GM12878 (cell line): ENCODE measurements around the gene UTP20. TPM values are rescaled to one million over a fixed set of nuclear protein-coding genes. Genes with fewer than 3 reads are reported as not detected.

ENCODE experiments used
- ATAC-seq: fragments of 200-7000 bp; cut with Tn5 transposase; 3 replicates; pipeline ENCODE4 v1.9.1; 2020; ENCODE audit warnings: mild to moderate bottlenecking, moderate library complexity
- BruUV-seq: library from RNA; stranded (reverse); fragments of 400-500 nt; replicated peaks from 2 replicates; lab custom pipeline; 2021; lab: Mats Ljungman, UMichigan
- CTCF ChIA-PET: fragments of 300-600 bp; sonication (Branson Sonifier 250); formaldehyde crosslinking; extraction: SDS; loops from one replicate; lab custom pipeline; 2021; ENCODE audit warnings: inconsistent platforms; lab: Yijun Ruan, JAX
- POLR2A ChIA-PET: fragments of 350-600 bp; formaldehyde crosslinking; extraction: SDS; loops from one replicate; lab custom pipeline; 2021; ENCODE audit warnings: inconsistent platforms; lab: Charles Lee
- RAD21 ChIA-PET: fragments of 300-600 bp; sonication (Branson Sonifier 250); formaldehyde crosslinking; loops from one replicate; lab custom pipeline; 2023; ENCODE audit warnings: antibody characterized with exemption; ENCODE audit not compliant: unreplicated experiment; lab: Charles Lee
- SMC1A ChIA-PET: fragments of 300-600 bp; sonication (Branson Sonifier 250); formaldehyde crosslinking; loops from one replicate; lab custom pipeline; 2023; ENCODE audit not compliant: unreplicated experiment, uncharacterized antibody; lab: Charles Lee
- DNase-seq: peaks from one replicate; pipeline ENCODE4 v3.0.0-alpha.2; 2011; ENCODE audit warnings: low read depth, low spot score
- FAIRE-seq: peaks from 3 replicates; lab custom pipeline; 2011; peaks lifted over from hg19 to GRCh38; lab: Jason Lieb, UNC
- H2AFZ ChIP-seq: 2 replicates; pipeline ENCODE4 v1.6.0; 2011; ENCODE audit warnings: low read depth, low read length, control low read depth; ENCODE audit not compliant: control insufficient read depth
- H3K27ac ChIP-seq: 2 replicates; pipeline ENCODE4 v1.5.1; 2011; ENCODE audit warnings: control low read depth; ENCODE audit not compliant: control insufficient read depth, insufficient read depth
- H3K27me3 ChIP-seq, 2 experiments: replicated peaks in 1 of 2; 2 replicates each; pipeline versions ENCODE4 v1.6.0 to v1.6.1; 2011; ENCODE audit warnings: low read length in 1 of 2; ENCODE audit not compliant: control insufficient read depth in 2 of 2, insufficient read depth in 2 of 2
- H3K36me3 ChIP-seq, 2 experiments: 2 replicates each; pipeline ENCODE4 v1.5.1; 2011; ENCODE audit warnings: low read length in 1 of 2; ENCODE audit not compliant: control insufficient read depth in 2 of 2, insufficient read depth in 2 of 2
- H3K4me1 ChIP-seq: 2 replicates; pipeline ENCODE4 v1.6.1; 2011; ENCODE audit warnings: mild to moderate bottlenecking, low read length, moderate library complexity, mixed read lengths; ENCODE audit not compliant: control insufficient read depth, insufficient read depth
- H3K4me2 ChIP-seq: 2 replicates; pipeline ENCODE4 v1.6.0; 2011; ENCODE audit warnings: control low read depth; ENCODE audit not compliant: control insufficient read depth, insufficient read depth
- H3K4me3 ChIP-seq: fragments of 200-600 bp; sonication (generic); 2 replicates; pipeline ENCODE4 v1.5.1; 2016
- H3K79me2 ChIP-seq: 2 replicates; pipeline ENCODE4 v1.6.0; 2011; ENCODE audit warnings: low read length; ENCODE audit not compliant: control insufficient read depth, insufficient read depth
- H3K9ac ChIP-seq: 2 replicates; pipeline ENCODE4 v1.8.0; 2011; ENCODE audit warnings: low read length, control low read depth, mixed read lengths; ENCODE audit not compliant: control insufficient read depth, insufficient read depth
- H3K9me3 ChIP-seq: replicated peaks from 3 replicates; pipeline ENCODE4 v1.5.1; 2011; ENCODE audit warnings: mild to moderate bottlenecking, low read length; ENCODE audit not compliant: control insufficient read depth, insufficient read depth
- H4K20me1 ChIP-seq: 2 replicates; pipeline ENCODE4 v1.6.0; 2011; ENCODE audit not compliant: control insufficient read depth, insufficient read depth
- BACH1 ChIP-seq: fragments of 450-650 bp; IDR thresholded peaks from 2 replicates; pipeline ENCODE4 v1.6.1; 2017; ENCODE audit warnings: mild to moderate bottlenecking, borderline replicate concordance
- BCL3 ChIP-seq: IDR thresholded peaks from 2 replicates; pipeline ENCODE4 v1.6.1; 2011; ENCODE audit warnings: borderline replicate concordance, low read depth, mild to moderate bottlenecking, moderate library complexity, low read length; ENCODE audit not compliant: insufficient read depth, poor library complexity, severe bottlenecking
- CHD4 ChIP-seq: fragments of 200-600 bp; sonication (generic); IDR thresholded peaks from 2 replicates; pipeline ENCODE4 v1.6.1; 2016; ENCODE audit warnings: mild to moderate bottlenecking
- IKZF1 ChIP-seq: fragments of 450-650 bp; conservative IDR thresholded peaks from 2 replicates; pipeline ENCODE4 v1.6.1; 2017; ENCODE audit warnings: antibody characterized with exemption, mild to moderate bottlenecking
- JUNB ChIP-seq: IDR thresholded peaks from 2 replicates; pipeline ENCODE4 v1.6.1; 2016; ENCODE audit warnings: antibody characterized with exemption, mild to moderate bottlenecking
- NR2F1 ChIP-seq: fragments of 450-650 bp; conservative IDR thresholded peaks from 2 replicates; pipeline ENCODE4 v1.6.1; 2017; ENCODE audit warnings: mild to moderate bottlenecking
- POLR2A ChIP-seq: IDR thresholded peaks from 2 replicates; pipeline ENCODE4 v1.6.1; 2011; ENCODE audit warnings: low read depth, mild to moderate bottlenecking, low read length
- POLR2AphosphoS5 ChIP-seq: IDR thresholded peaks from 2 replicates; pipeline ENCODE4 v1.6.1; 2011; ENCODE audit warnings: mild to moderate bottlenecking, low read length, inconsistent platforms
- SP1 ChIP-seq: IDR thresholded peaks from one replicate; pipeline ENCODE4 v1.6.1; 2011; ENCODE audit warnings: low read depth, low read length
- SREBF1 ChIP-seq: IDR thresholded peaks from 2 replicates; pipeline ENCODE4 v1.6.1; 2012; ENCODE audit warnings: mild to moderate bottlenecking, low read length
- TBL1XR1 ChIP-seq: IDR thresholded peaks from 2 replicates; pipeline ENCODE4 v1.6.1; 2012; ENCODE audit warnings: low read depth, low read length, improper control_type of control experiment
- WRNIP1 ChIP-seq: IDR thresholded peaks from 2 replicates; pipeline ENCODE4 v1.6.1; 2011; ENCODE audit warnings: low read depth, low read length, improper control_type of control experiment, borderline replicate concordance
- ZNF592 ChIP-seq: fragments of 450-650 bp; IDR thresholded peaks from 2 replicates; pipeline ENCODE4 v1.6.1; 2017; ENCODE audit warnings: mild to moderate bottlenecking, moderate library complexity
- ZNF687 ChIP-seq: fragments of 450-650 bp; IDR thresholded peaks from 2 replicates; pipeline ENCODE4 v1.6.1; 2017; ENCODE audit warnings: mild to moderate bottlenecking, moderate library complexity
- WGBS: methylation state at CpG from one replicate; pipeline ENCODE4 v1.1.6; 2016; ENCODE audit warnings: low lambda C conversion rate; ENCODE audit not compliant: insufficient replicate concordance, insufficient coverage; ENCODE audit errors: missing lambda C conversion rate; 5-methylcytosine and 5-hydroxymethylcytosine counted together
- in situ Hi-C: fragments of 300-500 bp; cut with MboI; formaldehyde crosslinking; loops from 9 replicates; pipeline ENCODE4 v1.14.3; 2018; ENCODE audit warnings: mixed read lengths
- intact Hi-C: fragments of 100-400 bp; cut with micrococcal nuclease; formaldehyde crosslinking; loops from one replicate; pipeline ENCODE4 v1.14.2; 2022; ENCODE audit not compliant: unreplicated experiment
- polyA plus RNA-seq, 11 experiments: library from polyadenylated mRNA; depleted of rRNA in 4 of 11; unstranded in 6 of 11; stranded (reverse) in 5 of 11; fragments of >200 nt; fragmentation: Nextera tagmentation in 4 of 11; fragmentation: Illumina TruSeq in 1 of 11; extraction: Ambion mirVana in 4 of 11; extraction: Trizol in 1 of 11; gene quantifications; 1 replicate in 1 of 11; 2 replicates in 10 of 11; pipeline versions ENCODE4 v1.2.1 to v1.2.3, GENCODE V29; 2011 to 2016; ENCODE audit warnings: inconsistent platforms in 2 of 11, missing spikeins in 2 of 11, low read depth in 1 of 11
- total RNA-seq, 4 experiments: library from RNA; depleted of rRNA in 3 of 4; stranded (reverse); fragments of >200 nt in 3 of 4; fragmentation: Illumina TruSeq in 1 of 4; extraction: Trizol in 1 of 4; gene quantifications; 2 replicates each; pipeline versions ENCODE4 v1.2.1 to v1.2.3, GENCODE V29; 2013 to 2021

UTP20 gene
- total and polyA plus RNA-seq, 10 of the 15 experiments (the other 5 are each of a cell fraction or from before 2014, with no cell fraction given) = 3.6 to 25.6 (median 16.7) TPM

- Histone ChIP-seq H3K27me3 (no peaks in the 10 kb centered on the region), H3K79me2 (no peaks in the 10 kb centered on the region), H3K4me1 (no peaks in the 10 kb centered on the region), H3K9ac (no peak overlapping the region), H3K4me2 (no peak overlapping the region), H3K9me3 (peaks cover 1% of the 10 kb centered on the region; the same call in 1 of the 3 replicates), H3K27ac (no peak overlapping the region), H4K20me1 (no peaks in the 10 kb centered on the region), H3K36me3 (peaks cover 0 to 24% of the 10 kb centered on the region in 2 experiments; a peak in 3 of 4 replicates), H3K4me3 (no peak overlapping the region), H2AFZ (no peak overlapping the region)
- intact Hi-C loops (no loop called here), in situ Hi-C loops (no loop called here)
- ChIA-PET SMC1A (no interaction called here), CTCF (no interaction called here), POLR2A (no interaction called here), RAD21 (no interaction called here)
- DNase-seq (no peak), FAIRE-seq (no peak), ATAC-seq (no peak)
- BruUV-seq = no TSS peak
- 96% methylated on average over 4 of the region's 4 CpGs for WGBS
- TF ChIP-seq BACH1 (no peak), ZNF592 (no peak), POLR2A (no peak), TBL1XR1 (no peak), NR2F1 (no peak), ZNF687 (no peak), WRNIP1 (no peak), BCL3 (no peak), JUNB (no peak), SP1 (no peak), SREBF1 (no peak), CHD4 (no peak), POLR2AphosphoS5 (no peak), IKZF1 (no peak)
These were observed 71.8 kb downstream of the UTP20 start for GRCh38 chr12:101351682-101352081.
